Smooth muscle cell of the brain vasculature (primary cell): ENCODE data around the gene CACNA2D1.
"Not testable (repeated sequence)": the region's sequence is repeated elsewhere in the genome, so short reads cannot be mapped to it uniquely, and the experiment has no call there.

Source experiments
- DNase-seq: peaks from one replicate; pipeline ENCODE4 v3.0.0-alpha.2; 2012; ENCODE audit warnings: low read depth, low spot score

The CACNA2D1 gene

DNA sequence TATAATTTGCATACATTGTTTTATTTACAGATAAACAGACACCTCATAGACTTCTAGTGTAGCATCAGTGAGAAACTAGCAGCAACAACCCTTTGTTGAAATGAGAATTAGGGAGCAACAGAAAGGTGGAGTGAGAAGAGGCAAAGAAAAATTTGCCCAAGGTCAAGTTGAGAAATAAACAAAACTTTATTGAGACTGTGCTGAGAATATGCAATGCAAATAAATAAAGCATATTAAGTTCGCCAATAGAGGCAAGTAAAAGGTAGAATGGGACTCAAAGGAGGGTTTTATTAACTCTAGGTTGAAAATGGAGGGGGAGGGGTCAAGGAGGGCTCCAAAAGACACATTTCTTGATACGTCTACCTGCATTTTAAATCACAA lies 49.7 kb downstream of the CACNA2D1 start:
- no peak for DNase-seq

DNA sequence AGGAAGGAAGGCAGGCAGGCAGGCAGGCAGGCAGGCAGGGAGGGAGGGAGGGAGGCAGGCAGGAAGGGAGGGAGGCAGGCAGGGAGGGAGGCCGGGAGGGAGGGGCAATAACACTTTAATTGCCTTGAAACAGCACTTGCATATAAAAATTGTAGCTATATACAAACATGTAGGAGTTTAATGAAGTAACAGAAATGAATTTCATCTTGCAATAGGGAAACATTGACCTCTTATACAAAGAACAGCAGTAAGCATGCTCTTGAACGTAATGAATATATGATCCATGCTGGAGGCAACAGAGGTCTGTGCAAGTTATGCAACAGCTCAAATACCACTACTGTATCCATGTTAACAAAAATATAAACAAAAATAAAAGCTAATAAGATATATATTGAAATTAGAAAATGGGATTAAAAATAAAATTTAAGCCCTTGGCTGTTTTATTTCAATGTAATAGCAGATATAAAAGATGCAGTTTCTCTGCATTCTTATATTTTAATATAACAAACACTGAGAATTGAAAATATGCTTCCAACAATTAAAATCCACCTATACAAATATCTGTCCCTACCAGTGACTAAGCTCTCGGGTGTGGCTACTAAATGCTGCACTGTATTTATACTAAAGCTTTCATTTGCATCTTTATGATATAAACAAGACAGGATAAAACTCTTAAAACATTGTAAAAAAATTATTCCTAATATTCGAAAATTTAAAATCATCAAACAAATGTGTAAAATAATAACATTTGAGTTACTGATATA lies 50.3 kb downstream of the CACNA2D1 start:
- no peak for DNase-seq

DNA sequence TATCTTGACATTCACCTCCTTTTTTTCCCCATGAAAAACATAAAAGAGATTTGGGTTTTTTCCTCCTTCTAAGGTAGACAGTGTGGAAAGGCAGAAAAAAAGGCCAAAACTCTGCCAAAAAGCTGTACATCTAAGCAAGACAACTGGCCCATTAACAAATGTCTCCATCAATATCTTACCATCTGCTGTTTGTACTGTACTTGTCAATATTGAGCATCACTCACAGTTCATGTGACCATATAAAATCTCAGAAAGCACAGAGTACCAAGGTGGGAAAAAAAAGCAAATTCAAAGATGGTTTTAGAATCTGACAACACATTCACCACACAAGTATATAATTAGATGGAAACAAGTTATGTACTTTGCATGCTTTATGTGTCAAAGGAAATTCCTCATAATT lies 52.6 kb downstream of the CACNA2D1 start:
- DNase-seq: no peak

DNA sequence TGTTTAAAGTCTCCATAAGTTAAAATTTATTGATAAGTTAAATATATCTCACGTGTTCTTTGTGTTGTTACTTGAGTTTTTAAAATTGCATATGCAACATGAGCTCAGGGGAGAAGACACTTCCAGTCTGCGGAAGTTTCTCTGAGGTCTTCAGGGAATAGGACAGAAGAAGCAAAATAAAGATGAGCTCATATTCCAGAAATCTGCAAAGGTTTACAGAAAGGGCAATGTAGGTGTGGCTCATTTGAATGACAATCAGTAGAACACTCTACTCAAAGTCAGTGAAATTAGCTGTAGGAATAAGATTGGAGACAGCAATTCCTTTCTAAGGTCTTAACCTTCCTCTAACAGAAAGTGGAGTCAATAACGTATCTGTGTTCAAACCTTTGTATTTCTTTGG lies 53.7 kb downstream of the CACNA2D1 start:
- DNase-seq: no peak

DNA sequence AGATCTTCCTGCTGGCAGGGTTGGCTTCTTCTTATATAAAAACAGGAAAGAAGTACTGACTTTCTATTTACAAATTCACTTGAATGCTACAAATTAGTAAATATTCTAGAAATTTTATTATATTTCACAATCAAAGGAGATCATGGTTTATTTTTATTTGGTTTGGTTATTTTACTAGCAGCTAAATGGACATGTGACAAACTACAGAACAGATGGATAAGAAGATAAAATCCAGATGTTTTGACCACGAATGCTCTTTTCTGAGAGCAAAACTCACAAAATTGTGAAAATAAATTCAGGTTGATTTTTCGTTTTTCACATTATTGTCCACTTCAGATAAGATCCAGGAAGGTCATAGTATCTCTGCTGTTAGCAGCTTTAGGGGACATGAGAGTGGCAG lies 55.4 kb downstream of the CACNA2D1 start:
- DNase-seq: no peak

DNA sequence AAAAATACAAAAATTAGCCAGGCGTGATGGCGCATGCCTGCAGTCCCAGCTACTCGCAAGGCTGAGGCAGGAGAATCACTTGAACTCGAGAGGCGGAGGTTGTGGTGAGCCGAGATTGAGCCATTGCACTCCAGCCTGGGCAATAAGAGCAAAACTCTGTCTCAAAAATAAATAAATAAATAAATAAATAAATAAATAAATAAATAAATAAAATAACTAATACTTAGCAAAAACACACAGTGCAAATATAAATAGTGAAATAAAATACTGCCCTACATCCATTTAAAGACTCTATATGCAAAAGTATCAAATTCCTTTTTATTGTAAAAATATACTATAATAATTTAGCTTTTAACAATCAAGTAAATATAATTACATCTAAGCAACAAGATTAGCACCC lies 57.0 kb downstream of the CACNA2D1 start:
- not testable (repeated sequence) for DNase-seq

DNA sequence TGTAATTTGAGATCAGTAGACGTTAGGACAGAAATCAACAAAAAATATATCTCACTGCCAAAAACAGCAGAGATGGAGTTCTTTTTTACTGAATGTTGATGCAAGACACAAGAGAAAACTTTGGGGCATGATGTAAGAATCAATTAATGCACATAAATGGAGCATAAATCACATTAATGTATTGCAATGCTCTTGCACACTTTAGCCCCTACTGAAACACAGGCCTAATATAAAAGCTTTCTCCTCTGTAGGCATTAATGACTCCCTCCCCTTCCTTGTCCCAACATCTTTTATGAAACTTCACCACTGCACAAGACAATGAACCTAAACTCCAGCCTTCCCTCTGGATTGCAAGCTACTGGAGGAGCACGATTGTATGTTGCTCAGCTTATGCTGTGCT lies 58.8 kb downstream of the CACNA2D1 start:
- no peak for DNase-seq

DNA sequence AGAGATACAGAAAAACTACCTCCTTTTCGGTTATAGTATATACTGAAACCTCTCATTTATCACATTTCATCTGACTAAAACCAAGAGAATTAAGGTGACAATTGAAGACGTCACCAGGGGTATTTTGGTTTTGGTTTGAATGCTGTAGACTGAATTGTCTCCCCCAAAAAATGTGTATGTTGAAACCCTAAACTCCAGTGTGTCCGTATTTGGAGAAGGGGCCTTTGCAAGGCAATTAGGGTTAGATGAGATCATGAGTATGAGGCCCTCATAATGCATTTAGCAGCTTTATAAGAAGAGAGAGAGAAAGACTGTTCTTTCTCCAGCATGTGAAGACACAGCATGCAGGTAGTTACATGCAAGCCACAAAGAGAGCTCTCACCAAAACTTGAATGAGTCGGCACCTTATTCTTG lies 59.5 kb downstream of the CACNA2D1 start:
- DNase-seq: no peak

DNA sequence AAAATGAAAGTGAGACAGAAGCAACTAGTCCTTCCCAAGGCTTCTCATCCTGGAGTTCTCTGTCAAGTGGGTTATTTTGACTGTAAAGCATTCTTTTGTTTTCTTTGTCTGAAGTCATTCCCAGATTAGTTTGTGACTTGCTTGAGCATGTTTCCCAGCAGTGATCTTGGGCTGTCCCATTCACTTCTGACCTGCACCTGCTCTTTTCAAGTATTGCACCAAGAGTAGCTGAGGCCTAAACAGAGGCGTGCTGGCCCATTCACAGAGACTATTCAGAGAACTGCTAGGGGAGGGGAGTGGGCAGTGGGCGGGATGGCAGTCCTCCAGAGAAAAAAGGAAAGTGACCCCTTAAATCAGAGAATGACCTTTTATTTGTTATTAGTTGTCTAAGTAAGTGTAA lies 61.3 kb downstream of the CACNA2D1 start:
- no peak for DNase-seq

DNA sequence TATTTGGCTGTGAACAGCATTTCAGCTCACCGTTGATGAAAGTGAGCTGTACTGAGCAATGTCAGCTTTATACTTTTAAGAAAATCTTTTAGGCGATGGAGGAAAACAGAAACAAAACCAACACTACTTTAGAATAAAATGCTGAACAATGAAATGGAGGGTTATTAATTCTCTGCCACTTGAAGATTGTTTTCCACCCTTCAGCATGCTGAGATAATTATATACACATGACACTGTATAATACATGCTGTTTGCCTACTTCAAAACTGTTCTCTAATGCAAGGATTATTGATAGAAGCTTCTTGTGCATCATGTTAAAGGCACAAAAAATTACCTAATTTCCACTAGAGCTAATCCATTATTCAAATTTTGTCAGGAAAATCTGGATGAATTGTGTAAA lies 66.8 kb downstream of the CACNA2D1 start:
- DNase-seq: no peak

DNA sequence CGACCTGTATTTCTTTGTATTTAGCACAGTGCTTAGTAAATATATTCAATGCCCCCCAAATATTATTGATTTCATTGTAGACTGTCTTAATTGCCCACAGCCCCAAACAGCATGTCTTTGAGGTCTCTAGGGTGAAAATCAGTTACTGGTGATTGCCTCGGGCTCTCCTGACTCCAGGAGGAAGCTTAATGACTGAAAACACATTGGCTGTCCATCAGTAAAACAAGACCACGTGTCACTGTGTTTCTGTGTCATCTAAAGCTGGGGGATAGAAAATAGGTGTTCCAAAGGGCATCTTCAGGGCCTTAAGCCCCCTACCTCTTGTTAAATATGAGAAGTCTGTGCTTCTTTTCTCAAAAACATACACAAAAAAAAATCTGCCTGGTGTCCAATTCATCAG lies 67.9 kb downstream of the CACNA2D1 start:
- no peak for DNase-seq

DNA sequence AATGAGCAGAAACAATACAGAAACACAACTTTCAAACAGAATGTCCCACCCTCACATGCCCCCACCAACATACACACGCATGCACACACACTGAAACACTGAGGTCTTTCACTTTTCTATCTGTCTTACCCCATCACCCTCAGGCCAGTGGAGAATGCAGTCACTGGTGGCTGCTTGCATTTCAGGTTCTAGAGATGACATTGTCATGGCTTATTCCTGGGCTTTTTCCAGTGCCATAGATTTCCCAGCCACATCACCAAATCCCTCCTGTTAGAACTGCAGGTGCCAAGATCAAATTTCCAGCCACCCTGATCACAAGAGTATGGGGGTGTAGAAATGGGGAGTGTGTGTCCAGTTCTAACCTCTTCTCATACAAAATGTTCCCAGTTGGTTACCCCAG lies 68.4 kb downstream of the CACNA2D1 start:
- DNase-seq: no peak

DNA sequence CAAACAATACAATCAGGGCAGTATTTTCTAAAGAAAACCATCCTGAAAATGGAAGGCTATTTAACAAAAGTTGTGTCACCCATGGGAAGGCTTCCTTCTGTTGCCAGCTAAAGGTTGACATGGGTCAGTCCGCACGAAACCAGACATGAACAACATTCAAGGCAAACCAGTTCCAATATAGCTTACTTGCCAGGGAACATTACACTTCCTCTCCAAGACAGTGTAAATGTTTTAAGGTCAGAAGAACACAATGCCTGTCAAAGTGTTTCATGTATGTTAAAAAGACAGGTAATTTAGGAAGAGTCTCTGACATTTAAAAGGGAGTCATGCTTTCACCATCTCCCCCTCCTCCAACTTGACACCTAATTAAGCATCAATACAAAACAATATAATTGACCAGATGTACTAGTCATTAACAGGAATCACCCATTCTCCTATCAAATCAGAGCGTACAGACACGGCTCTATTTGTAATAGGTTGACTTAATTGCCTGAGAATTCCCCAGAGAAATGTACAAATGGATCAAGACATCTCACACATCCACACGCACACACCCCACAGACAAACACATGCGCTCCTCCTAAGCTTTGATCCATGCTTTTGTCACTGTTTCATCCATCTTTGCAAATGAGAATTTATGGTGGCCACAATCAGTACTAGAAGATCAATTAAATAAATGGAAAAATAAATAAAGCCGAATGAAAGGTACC lies 69.5 kb downstream of the CACNA2D1 start:
- DNase-seq: no peak

DNA sequence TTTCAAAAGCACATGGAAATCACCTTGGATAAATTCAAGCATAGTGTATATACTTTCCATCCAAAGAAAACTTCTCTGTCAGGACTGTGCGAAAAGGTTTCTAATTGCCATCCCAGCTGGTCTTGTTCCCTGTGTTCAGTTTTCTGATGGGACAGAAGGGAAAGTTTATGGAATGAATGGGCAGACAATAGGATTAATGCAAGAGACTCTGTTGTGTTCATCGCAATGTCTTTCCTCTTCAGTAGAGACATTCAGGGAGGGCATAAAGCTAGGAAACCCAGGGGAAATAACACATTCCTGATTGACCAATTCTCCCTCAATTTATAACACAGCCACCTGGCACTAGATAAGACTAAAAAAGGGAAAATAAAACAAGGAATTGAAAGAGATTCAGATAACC lies 78.9 kb downstream of the CACNA2D1 start:
- no peak for DNase-seq

DNA sequence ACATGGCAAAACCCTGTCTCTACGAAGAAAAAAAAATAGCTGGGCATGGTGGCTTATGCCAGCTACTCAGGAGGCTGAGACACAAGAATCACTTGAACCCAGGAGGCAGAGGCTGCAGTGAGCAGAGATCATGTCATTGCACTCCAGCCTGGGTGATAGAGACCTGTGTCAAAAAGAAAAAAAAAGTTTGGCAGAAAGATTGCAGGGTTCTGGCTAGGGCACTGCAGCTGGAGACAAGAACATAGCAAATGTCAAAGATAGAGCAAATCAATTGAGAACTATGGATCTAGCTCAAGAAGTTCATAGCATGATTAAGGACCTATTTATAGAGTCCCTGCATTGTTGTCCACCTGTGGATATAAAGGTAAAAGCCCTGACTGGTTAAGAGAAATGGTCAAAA lies 79.5 kb downstream of the CACNA2D1 start:
- no peak for DNase-seq

DNA sequence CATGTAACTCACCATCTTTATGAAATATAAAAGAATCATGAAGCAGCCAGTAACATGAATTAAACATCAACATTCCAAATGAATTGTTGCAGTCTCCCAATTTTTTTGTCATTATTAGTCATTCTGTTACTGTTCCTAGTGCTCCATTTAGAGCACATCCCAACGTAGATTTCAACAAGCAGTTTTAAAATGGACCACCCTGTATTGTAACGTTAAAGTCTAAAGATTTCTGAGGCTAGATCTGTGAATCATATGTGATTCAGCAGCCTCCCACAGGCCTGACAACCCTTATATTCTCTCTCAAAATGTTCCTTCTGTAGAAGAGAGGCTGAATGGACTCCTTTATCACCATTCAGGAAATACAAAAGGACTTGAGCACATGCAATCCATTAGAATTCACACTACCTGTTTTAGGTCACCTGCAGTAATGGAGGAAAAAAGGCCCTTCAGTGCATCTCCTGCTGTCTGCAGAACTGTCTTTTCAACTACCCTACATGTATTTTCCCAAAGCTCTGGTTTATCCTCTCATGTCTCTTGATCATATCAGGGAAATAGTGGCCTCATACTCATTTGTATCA lies 81.4 kb downstream of the CACNA2D1 start:
- DNase-seq: no peak

DNA sequence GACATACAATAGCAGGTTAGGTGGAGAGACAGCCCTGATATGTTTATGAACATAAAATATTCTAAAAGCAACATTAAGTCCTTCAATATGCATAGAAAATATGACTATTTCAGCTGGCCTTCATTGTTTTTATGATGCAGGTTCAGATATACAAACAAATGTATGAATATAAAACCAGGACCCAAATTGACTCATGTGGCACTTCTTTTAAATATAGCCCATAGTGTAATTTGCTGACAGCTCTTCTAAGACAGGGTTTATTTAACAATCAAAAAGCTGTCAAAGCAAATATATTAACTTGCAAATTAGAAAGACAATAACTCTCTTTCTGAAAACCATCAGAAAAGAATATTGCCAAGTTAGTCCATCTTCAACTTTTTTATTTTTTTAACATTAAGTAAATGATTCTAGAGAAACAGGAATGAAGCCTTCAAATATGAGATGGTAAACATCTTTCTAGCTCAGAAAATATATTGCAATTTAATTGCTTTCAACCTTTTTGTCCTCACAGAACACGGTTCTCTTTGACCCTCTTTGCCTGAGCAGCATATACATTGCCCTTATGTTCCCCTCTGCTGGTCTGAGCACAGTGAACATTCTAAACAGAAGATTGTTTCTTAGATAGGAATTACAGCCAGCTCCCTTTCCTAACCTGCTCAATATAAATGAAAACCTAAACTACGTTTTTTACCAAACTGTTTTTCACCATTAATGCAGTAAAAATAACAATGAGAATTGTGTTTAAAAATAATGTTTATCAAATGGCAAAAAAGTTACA lies 82.8 kb downstream of the CACNA2D1 start:
- no peak for DNase-seq

DNA sequence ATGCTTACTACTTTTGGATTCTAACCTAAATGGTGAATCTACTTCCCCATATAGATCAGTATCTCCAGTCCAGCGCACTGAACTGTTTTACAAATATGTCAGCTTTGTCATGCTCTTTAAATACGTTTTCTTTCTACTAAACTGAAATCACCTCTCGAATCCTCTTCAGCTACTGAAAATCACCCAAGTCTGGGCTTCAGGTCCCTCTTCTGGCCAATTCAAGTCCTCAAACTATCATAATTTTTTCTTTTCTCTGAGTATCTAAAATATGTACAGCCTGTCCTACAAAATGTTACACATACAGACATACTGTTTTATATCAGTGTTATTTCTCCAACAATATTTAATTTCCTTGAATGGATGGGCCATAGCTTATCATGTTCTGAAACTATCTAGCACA lies 84.2 kb downstream of the CACNA2D1 start:
- no peak for DNase-seq

DNA sequence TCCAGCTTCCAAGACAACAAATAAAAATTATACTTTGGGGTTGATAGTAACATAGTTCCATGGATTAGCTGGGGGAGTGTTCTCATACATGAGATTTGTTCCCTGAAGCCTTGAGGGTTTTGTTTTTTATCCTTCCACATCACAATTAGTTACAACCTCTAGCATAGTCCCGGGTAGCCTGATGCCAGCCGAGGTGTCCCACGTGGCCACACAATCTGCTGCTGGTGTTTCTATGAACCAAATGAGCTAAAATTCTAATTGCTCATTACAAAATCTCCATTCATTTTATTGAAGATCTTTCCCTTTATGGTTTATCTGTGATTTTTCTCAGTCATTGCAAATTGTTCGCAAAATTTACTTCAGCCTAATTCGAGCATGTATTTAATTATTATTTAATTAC lies 84.7 kb downstream of the CACNA2D1 start:
- DNase-seq: no peak

DNA sequence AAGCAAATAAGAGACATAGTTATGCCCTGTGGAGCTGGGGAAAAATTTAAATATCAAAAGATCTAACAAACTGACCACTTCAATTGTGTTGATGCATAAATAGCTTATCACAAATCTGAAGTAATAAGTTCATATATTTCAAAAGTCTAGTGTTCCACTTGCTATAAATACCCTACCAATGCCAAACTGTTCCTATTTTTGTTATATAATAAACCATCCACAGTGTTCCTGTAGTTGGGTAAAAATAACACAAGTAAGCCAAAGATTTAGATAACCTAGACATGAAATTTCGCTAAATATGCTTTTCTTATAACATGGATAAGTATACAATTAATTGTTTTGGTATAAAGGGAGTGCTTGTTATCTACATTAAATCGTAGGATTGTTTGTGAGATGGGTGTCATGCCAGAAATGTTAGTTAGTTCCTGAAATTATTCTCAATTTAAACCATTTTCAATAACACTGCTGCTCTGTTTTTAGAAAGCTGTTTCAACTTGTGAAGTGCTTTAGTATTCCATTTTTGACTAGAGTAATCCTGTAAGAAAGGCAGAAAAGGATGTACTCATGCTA lies 85.5 kb downstream of the CACNA2D1 start:
- no peak for DNase-seq

DNA sequence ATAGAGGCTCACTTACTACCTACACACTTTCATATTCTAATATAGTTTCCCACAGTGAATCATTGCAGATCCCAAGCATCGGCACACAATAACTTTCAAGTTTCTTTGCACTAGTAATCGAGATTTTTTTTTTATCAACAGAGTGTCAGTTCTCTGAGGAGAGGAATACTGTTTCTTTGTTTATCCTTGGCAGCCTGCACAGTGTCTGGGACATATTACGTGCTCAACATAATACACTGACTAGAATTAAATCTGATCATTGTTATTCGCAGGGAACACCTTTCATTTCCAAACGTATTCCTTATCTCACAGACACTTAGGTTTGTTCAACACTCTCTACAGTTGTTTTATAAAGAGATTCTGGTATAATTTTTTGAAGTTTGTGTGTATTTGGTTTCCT lies 95.3 kb downstream of the CACNA2D1 start:
- no peak for DNase-seq

DNA sequence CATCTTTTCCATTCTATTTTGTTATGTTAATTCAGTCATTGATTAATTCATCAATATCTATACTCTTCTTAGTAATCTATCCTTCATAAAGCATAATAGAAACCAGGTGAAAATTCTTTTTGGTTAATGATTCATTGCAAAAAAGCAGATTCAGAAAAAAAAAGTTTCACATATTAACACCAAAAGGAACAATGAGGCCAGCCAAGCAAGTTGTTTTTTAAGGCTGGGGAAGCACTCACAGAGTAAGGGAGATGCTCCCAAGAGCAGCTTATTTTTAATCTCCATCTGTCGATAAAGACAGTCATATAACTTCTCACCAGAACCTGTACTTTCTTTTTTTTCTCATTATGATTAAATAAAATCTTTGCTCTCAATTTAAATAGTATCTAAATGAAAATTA lies 95.8 kb downstream of the CACNA2D1 start:
- DNase-seq: no peak
